ENCODE results near the gene RNF207. TPM values are rescaled to one million over a fixed set of nuclear protein-coding genes. Genes with fewer than 3 reads are reported as not detected.

Gene RNF207
- total RNA-seq, 1 experiment from 2014 or later = 95.4 TPM

- H3K9me2 ChIP-seq (replicated peaks; ENCODE audit: low read length) = no peaks in the 10 kb centered on the region
- peaks cover 16% of the 10 kb centered on the region for H3K4me1 ChIP-seq (ENCODE audit: insufficient read depth, low read length)
- DNase-seq (no peak), ATAC-seq (no peak)
- intact Hi-C loops (cut with micrococcal nuclease) = no loop called here
- TF ChIP-seq EZH2 (IDR thresholded peaks at IDR 0.05; ENCODE audit: low read length, unreplicated experiment) (peak; percentile 93), EZH2phosphoT487 (IDR thresholded peaks at IDR 0.05; ENCODE audit: borderline replicate concordance, low read length) (peak; percentile 30; the same call in 1 of the 2 replicates), CTCF (conservative IDR thresholded peaks at IDR 0.05; ENCODE audit: low read depth, low read length) (no peak)
- H3K27me3 ChIP-seq (ENCODE audit: low read length) = peaks cover 23% of the 10 kb centered on the region
- ChIA-PET POLR2A (ENCODE audit: unreplicated experiment) (interaction anchor here (0.6 kb wide), 1 partner anchor 18 kb away, joined by 3 read pairs; no protein-coding TSS in a partner anchor), CTCF (interaction anchor here (0.5 to 1.0 kb wide), 2 partner anchors 37 to 101 kb away, joined by 3 to 4 read pairs; no protein-coding TSS in a partner anchor)
- peak overlapping the region; percentile 59 for H3K4me2 ChIP-seq (ENCODE audit: low read length)
- H3K9ac ChIP-seq (ENCODE audit: low read length) = no peak overlapping the region
- no peaks in the 10 kb centered on the region for H3K36me3 ChIP-seq (ENCODE audit: low read depth, low read length)
- no peak overlapping the region for H2AFZ ChIP-seq (ENCODE audit: low read length)
- no peaks in the 10 kb centered on the region for H4K20me1 ChIP-seq (ENCODE audit: low read length)
- H3F3A ChIP-seq (ENCODE audit: low read length, unreplicated experiment) = no peaks in the 10 kb centered on the region
- no peaks in the 10 kb centered on the region for H3K9me3 ChIP-seq (ENCODE audit: low read length)
- H3K4me3 ChIP-seq (ENCODE audit: low read length) = 0 out of 2 replicates have a peak overlapping the region, but pooled peaks have one; percentile 6
- H3K27ac ChIP-seq (ENCODE audit: low read length) = no peak overlapping the region
- BruUV-seq (replicated peaks) = no TSS peak
- no peaks in the 10 kb centered on the region for H3K79me2 ChIP-seq (ENCODE audit: low read length)
These were observed 36.2 kb downstream of the RNF207 start for GRCh38 chr1:6241887-6242740.

- no peaks in the 10 kb centered on the region for H3F3A ChIP-seq (ENCODE audit: low read length, unreplicated experiment)
- ChIA-PET POLR2A (ENCODE audit: unreplicated experiment) (interaction anchor here (0.6 kb wide), 1 partner anchor 19 kb away, joined by 3 read pairs; no protein-coding TSS in a partner anchor), CTCF (no interaction called here)
- no peak overlapping the region for H3K9ac ChIP-seq (ENCODE audit: low read length)
- DNase-seq (no peak), ATAC-seq (no peak)
- intact Hi-C loops (cut with micrococcal nuclease) = no loop called here
- H3K27ac ChIP-seq (ENCODE audit: low read length) = no peak overlapping the region
- no peak overlapping the region for H3K4me2 ChIP-seq (ENCODE audit: low read length)
- no peaks in the 10 kb centered on the region for H3K36me3 ChIP-seq (ENCODE audit: low read depth, low read length)
- H2AFZ ChIP-seq (ENCODE audit: low read length) = no peak overlapping the region
- TF ChIP-seq CTCF (conservative IDR thresholded peaks at IDR 0.05; ENCODE audit: low read depth, low read length) = no peak
- TF ChIP-seq EZH2phosphoT487 (IDR thresholded peaks at IDR 0.05; ENCODE audit: borderline replicate concordance, low read length) = no peak
- TF ChIP-seq EZH2 (IDR thresholded peaks at IDR 0.05; ENCODE audit: low read length, unreplicated experiment) = no peak
- peaks cover 21% of the 10 kb centered on the region for H3K4me1 ChIP-seq (ENCODE audit: insufficient read depth, low read length)
- H3K4me3 ChIP-seq (ENCODE audit: low read length) = no peak overlapping the region
- H4K20me1 ChIP-seq (ENCODE audit: low read length) = no peaks in the 10 kb centered on the region
- no TSS peak for BruUV-seq (replicated peaks)
- H3K79me2 ChIP-seq (ENCODE audit: low read length) = no peaks in the 10 kb centered on the region
- no peaks in the 10 kb centered on the region for H3K9me2 ChIP-seq (replicated peaks; ENCODE audit: low read length)
- no peaks in the 10 kb centered on the region for H3K9me3 ChIP-seq (ENCODE audit: low read length)
- peaks cover 23% of the 10 kb centered on the region for H3K27me3 ChIP-seq (ENCODE audit: low read length)
These were observed 37.3 kb downstream of the RNF207 start for GRCh38 chr1:6243053-6243834.

Data from PC-3 (cell line).